NCI-H146 treated with DMSO at 0.1 percent for 48 hours (cell line): ENCODE data around the gene ATP5IF1.

Experiments used
- DNase-seq: peaks from one replicate; lab custom pipeline; 2025; ENCODE audit not compliant: unreplicated experiment; lab: John Stamatoyannopoulos, UW

The ATP5IF1 gene

GRCh38 chr1:28235755-28236655 lies at the start of gene ATP5IF1:
Gene ATP5IF1, plus strand, starts transcription at chr1:28236124. Its CDS starts 60 bp downstream, at chr1:28236184.
- DNase-seq: peak; percentile 95

GRCh38 chr1:28190337-28190979 lies 45.5 kb upstream of the ATP5IF1 start:
- DNase-seq: no peak

- no peak for DNase-seq
Observed at GRCh38 chr1:28190996-28191645, 44.8 kb upstream of the ATP5IF1 start.

GRCh38 chr1:28193701-28194161 lies 42.2 kb upstream of the ATP5IF1 start:
- DNase-seq: no peak

GRCh38 chr1:28194326-28195035 lies 41.4 kb upstream of the ATP5IF1 start:
- no peak for DNase-seq

GRCh38 chr1:28195780-28196179 lies 40.1 kb upstream of the ATP5IF1 start:
- DNase-seq: no peak

- DNase-seq: no peak
Observed at GRCh38 chr1:28196330-28196729, 39.6 kb upstream of the ATP5IF1 start.

GRCh38 chr1:28197682-28198415 lies 38.1 kb upstream of the ATP5IF1 start:
- no peak for DNase-seq

- no peak for DNase-seq
Observed at GRCh38 chr1:28199328-28200233, 36.3 kb upstream of the ATP5IF1 start.

- no peak for DNase-seq
Observed at GRCh38 chr1:28200234-28200873, 35.6 kb upstream of the ATP5IF1 start.

GRCh38 chr1:28205243-28205642 lies 30.7 kb upstream of the ATP5IF1 start:
- DNase-seq: no peak

GRCh38 chr1:28208818-28209441 lies 27.0 kb upstream of the ATP5IF1 start:
- peak; percentile 3 for DNase-seq

GRCh38 chr1:28209700-28210099 lies 26.2 kb upstream of the ATP5IF1 start:
- DNase-seq: no peak

- no peak for DNase-seq
Observed at GRCh38 chr1:28213315-28213714, 22.6 kb upstream of the ATP5IF1 start.

GRCh38 chr1:28229089-28229488 lies 6.8 kb upstream of the ATP5IF1 start:
- no peak for DNase-seq

GRCh38 chr1:28229996-28230395 lies 5.9 kb upstream of the ATP5IF1 start:
- no peak for DNase-seq

- DNase-seq: peak; percentile 79
Observed at GRCh38 chr1:28232558-28233263, 3.2 kb upstream of the ATP5IF1 start, which contains the start of gene DNAJC8. Gene DNAJC8, minus strand, starts transcription at chr1:28233029. Its CDS starts 31 bp downstream, at chr1:28232998.

- DNase-seq: no peak
Observed at GRCh38 chr1:28233264-28233606, 2.7 kb upstream of the ATP5IF1 start.
